Epithelial cell of proximal tubule (primary cell): ENCODE measurements around the gene HBG1. TPM values are rescaled to one million over a fixed set of nuclear protein-coding genes. Genes with fewer than 3 reads are reported as not detected.

Experiments used
- DNase-seq: peaks from one replicate; pipeline ENCODE4 v3.0.0-alpha.2; 2011; ENCODE audit warnings: low read depth
- H3K4me3 ChIP-seq: 2 replicates; pipeline ENCODE4 v1.5.1; 2011; ENCODE audit warnings: low read depth, mild to moderate bottlenecking, low read length
- CTCF ChIP-seq: conservative IDR thresholded peaks from 2 replicates; pipeline ENCODE4 v1.5.1; 2012; ENCODE audit warnings: low read depth, mild to moderate bottlenecking, low read length
- total RNA-seq: library from RNA; depleted of rRNA; stranded (reverse); fragments of >200 nt; gene quantifications from 2 replicates; pipeline ENCODE4 v1.2.3, GENCODE V29; 2015

Gene HBG1
- total RNA-seq, 1 donor from 2014 or later = not detected

DNA sequence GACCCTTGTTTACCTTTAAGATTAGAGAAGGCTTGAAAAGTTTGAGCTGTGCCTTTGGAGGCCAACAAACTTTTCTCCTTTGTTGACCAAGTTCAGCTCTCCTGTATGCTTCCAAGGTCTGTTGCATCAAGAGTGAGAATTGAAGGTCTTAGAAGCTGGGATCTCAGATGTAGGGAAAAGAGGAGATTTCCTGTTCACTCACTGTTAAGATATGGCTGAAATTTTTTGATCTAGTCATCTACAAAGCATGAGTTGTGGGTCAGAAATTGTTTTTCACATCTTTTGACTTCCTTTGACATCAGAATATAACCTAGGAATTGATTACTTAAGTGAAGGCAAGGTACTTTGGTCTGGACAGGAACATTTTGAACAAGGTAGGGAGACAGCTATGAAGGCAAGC is 40.0 kb upstream of the HBG1 start:
- no peak for TF ChIP-seq CTCF
- no peak for DNase-seq
- H3K4me3 ChIP-seq = no peak overlapping the region

DNA sequence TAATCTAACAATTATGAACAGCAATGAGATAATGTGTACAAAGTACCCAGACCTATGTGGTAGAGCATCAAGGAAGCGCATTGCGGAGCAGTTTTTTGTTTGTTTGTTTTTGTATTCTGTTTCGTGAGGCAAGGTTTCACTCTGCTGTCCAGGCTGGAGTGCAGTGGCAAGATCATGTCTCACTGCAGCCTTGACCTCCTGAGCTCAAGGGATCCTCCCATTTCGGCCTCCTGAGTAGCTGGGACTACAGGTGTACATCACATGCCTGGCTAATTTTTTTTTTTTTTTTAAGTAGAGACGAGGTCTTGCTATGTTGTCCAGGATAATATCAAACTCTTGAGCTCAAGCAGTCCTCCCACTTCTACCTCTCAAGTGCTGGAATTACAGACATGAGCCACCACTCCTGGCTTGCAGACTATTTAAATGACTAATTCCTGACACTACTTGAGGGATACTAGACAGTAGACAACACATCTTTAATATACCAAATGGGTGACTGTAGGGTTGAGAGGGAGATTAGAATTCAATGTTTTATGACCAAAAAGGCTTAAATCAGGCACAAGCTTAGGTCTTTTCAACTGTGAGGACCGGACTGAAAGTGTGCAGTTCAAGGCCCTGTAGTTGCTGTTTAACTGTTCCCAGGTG is 39.4 kb upstream of the HBG1 start:
- TF ChIP-seq CTCF = no peak

GRCh38 chr11:5288108-5288905 is 38.6 kb upstream of the HBG1 start:
- no peak overlapping the region for H3K4me3 ChIP-seq
- no peak for DNase-seq
- TF ChIP-seq CTCF = no peak

More for the DNA sequence above, 39.4 kb upstream of the HBG1 start:
- no peak overlapping the region for H3K4me3 ChIP-seq
- DNase-seq = no peak

DNA sequence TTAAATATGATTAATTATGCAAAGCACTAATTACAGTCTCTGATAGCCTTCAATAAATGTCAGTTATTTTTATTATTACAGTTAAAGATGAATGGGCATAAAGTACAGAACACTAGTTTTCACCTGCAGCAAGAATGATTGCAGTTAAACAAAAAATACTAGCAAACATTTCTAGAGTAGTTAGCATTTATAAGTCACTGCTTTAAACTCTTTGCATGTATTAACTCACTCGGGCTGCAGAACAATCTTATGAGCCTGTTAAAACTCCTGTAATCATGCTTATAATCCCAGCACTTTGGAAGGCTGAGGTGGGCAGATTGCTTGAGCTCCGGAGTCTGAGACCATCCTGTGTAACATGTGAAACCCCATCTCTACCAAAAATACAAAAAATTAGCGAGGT is 37.2 kb upstream of the HBG1 start:
- no peak for TF ChIP-seq CTCF
- no peak for DNase-seq
- no peak overlapping the region for H3K4me3 ChIP-seq

GRCh38 chr11:5286351-5286750 is 36.7 kb upstream of the HBG1 start:
- no peak for TF ChIP-seq CTCF
- DNase-seq = no peak
- no peak overlapping the region for H3K4me3 ChIP-seq

DNA sequence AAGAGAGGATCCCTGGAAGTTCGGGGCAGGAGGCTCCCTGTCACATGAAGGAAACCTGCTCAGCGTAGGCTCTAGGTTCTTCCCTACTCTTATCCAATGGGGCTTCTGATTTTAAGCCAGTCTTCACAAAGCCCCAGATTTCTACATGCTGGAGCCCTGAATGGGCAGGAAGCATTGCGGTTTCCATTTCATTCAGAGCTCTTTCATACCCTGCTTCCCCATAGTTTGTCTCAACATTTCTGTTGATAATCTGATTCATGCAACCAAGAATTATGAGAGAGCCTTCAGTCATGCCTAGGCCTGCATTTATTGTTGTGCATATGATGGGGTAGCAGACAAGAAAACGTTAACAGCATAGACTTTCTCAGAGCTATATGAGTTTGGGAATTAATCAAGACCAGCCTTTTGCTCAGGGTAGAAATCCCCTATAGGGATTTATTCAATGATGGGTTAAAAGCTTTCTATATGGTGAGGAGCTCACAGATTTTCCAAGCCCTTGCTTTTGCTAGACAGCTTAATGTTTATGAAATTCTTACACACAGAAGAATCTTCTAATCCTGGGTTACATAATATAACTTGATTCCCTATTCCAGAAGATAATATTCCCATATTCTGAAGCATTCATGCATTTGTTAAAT is 36.2 kb upstream of the HBG1 start:
- no peak overlapping the region for H3K4me3 ChIP-seq
- no peak for DNase-seq
- no peak for TF ChIP-seq CTCF

GRCh38 chr11:5284637-5285036 is 35.0 kb upstream of the HBG1 start:
- no peak for TF ChIP-seq CTCF
- H3K4me3 ChIP-seq = no peak overlapping the region
- no peak for DNase-seq
